Upper lobe of left lung (tissue), 6 donors: ENCODE results near the gene MACROD2. TPM values are rescaled to one million over a fixed set of nuclear protein-coding genes. Genes with fewer than 3 reads are reported as not detected.
"Not testable (repeated sequence)": the region's sequence is repeated elsewhere in the genome, so short reads cannot be mapped to it uniquely, and the experiment has no call there.

Source experiments
- ATAC-seq, 2 donors: fragments of 200-7000 bp; cut with Tn5 transposase; one replicate each; pipeline ENCODE4 v1.9.1; 2022; ENCODE audit warnings: mild to moderate bottlenecking in 2 of 2, moderate library complexity in 2 of 2; ENCODE audit not compliant: low FRiP score in 2 of 2
- DNase-seq, 2 donors: peaks; one replicate each; pipeline ENCODE4 v3.0.0-alpha.2; 2019 to 2020
- H3K27ac ChIP-seq, 4 donors: fragments of 200-600 bp; sonication (generic); one replicate each; pipeline ENCODE4 v1.5.1; 2016 to 2019
- H3K27me3 ChIP-seq, 4 donors: fragments of 200-600 bp; sonication (generic); one replicate each; pipeline ENCODE4 v1.5.1; 2017 to 2019
- H3K36me3 ChIP-seq, 4 donors: fragments of 200-600 bp; sonication (generic); one replicate each; pipeline ENCODE4 v1.5.1; 2016 to 2019
- H3K4me1 ChIP-seq, 4 donors: fragments of 200-600 bp; sonication (generic); one replicate each; pipeline ENCODE4 v1.5.1; 2018 to 2019
- H3K4me3 ChIP-seq, 4 donors: fragments of 200-600 bp; sonication (generic); one replicate each; pipeline ENCODE4 v1.5.1; 2017 to 2019; ENCODE audit warnings: mild to moderate bottlenecking in 2 of 4, moderate library complexity in 1 of 4
- H3K9me3 ChIP-seq, 4 donors: fragments of 200-600 bp; sonication (generic); one replicate each; pipeline ENCODE4 v1.5.1; 2018 to 2019
- EP300 ChIP-seq, 4 donors: sonication (generic); formaldehyde crosslinking; IDR thresholded peaks; one replicate each; pipeline ENCODE4 v1.5.1; 2017; ENCODE audit warnings: antibody characterized with exemption in 4 of 4, control low read depth in 2 of 4
- POLR2A ChIP-seq, 4 donors: fragments of 450-650 bp; IDR thresholded peaks; one replicate each; pipeline ENCODE4 v1.5.1; 2016 to 2017; ENCODE audit warnings: antibody characterized with exemption in 4 of 4, mild to moderate bottlenecking in 2 of 4
- POLR2AphosphoS5 ChIP-seq, 2 donors: sonication (generic); formaldehyde crosslinking; IDR thresholded peaks; one replicate each; pipeline ENCODE4 v1.5.1; 2017; ENCODE audit warnings: antibody characterized with exemption in 2 of 2
- WGBS, 2 donors: methylation state at CpG; one replicate each; pipeline ENCODE4 v1.1.5; 2017 to 2018; 5-methylcytosine and 5-hydroxymethylcytosine counted together
- total RNA-seq, 6 donors: library from RNA; depleted of rRNA in 4 of 6; stranded (reverse); fragments of >200 nt in 4 of 6; gene quantifications; one replicate each; pipeline versions ENCODE4 v1.1.0 to v1.2.1, GENCODE V29; 2016 to 2021
- TF ChIP-seq, protein P1 (sequence below), 6 experiments: fragments of 450-650 bp in 4 of 6; fragments of 200-600 bp in 2 of 6; sonication (generic) in 2 of 6; IDR thresholded peaks; one replicate each; pipeline ENCODE4 v1.5.1; 2016 to 2019; ENCODE audit warnings: antibody characterized with exemption in 6 of 6
- donor health status: DM: no; HTN: no; CAD: no; lungs with moderate emphysema.
- donor health status: DM: no; HTN: yes; CAD: no; lungs with severe emphysema.

Gene MACROD2
- total RNA-seq, 6 donors from 2014 or later: 20.7 to 84.3 (median 36.3) TPM

DNA sequence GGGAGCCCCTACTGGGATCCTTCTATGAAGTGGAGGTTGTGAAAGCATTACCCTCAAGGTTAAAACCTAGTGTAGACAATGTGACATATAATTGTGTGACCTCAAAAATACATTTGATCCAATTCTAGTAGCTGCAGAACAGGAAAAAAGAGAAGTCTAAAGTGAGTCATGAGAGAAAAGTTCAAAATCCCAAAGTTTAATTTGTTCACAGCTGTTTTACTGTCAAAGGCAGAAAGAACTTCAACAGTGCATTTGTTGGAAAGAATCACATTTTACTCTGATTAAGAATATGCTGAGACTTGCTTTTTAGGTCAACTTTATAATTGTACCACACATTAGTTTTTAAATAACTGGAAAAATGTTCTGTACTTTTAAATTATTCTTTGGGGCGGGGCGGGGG lies 1369.5 kb downstream of the MACROD2 start:
- ATAC-seq (no peak), DNase-seq (no peak)
- WGBS, 2 donors: 85 to 92% methylated on average over 2 of the region's 2 CpGs
- no peak overlapping the region for H3K4me3 ChIP-seq
- H3K9me3 ChIP-seq: no peaks in the 10 kb centered on the region
- H3K27me3 ChIP-seq: no peaks in the 10 kb centered on the region
- TF ChIP-seq POLR2A (IDR thresholded peaks at IDR 0.05) (no peak), POLR2AphosphoS5 (IDR thresholded peaks at IDR 0.05) (no peak)
- TF ChIP-seq, protein P1, sequence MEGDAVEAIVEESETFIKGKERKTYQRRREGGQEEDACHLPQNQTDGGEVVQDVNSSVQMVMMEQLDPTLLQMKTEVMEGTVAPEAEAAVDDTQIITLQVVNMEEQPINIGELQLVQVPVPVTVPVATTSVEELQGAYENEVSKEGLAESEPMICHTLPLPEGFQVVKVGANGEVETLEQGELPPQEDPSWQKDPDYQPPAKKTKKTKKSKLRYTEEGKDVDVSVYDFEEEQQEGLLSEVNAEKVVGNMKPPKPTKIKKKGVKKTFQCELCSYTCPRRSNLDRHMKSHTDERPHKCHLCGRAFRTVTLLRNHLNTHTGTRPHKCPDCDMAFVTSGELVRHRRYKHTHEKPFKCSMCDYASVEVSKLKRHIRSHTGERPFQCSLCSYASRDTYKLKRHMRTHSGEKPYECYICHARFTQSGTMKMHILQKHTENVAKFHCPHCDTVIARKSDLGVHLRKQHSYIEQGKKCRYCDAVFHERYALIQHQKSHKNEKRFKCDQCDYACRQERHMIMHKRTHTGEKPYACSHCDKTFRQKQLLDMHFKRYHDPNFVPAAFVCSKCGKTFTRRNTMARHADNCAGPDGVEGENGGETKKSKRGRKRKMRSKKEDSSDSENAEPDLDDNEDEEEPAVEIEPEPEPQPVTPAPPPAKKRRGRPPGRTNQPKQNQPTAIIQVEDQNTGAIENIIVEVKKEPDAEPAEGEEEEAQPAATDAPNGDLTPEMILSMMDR (IDR thresholded peaks at IDR 0.05): no peak
- no peak overlapping the region for H3K27ac ChIP-seq
- H3K4me1 ChIP-seq: no peaks in the 10 kb centered on the region
- H3K36me3 ChIP-seq: no peaks in the 10 kb centered on the region

DNA sequence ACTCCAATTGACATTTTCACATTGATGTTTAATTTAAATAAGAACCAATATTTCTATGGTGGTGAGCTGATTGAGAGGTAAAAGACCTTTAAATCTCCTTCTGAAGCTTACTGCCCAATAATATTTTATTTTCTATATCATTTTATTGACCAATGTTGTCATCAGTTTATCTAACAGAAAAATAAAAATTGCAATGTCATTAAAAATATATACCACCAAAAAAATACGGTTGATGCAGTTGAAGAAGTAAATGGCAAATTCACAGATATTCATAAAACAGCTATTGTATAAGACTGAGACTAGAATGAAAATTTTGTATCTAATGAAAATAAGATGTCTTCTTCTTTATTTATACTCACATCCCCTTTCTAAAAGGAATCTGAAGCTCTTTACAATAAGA lies 1375.1 kb downstream of the MACROD2 start:
- no peaks in the 10 kb centered on the region for H3K27me3 ChIP-seq
- 97% methylated on average over 1 of the region's 1 CpG for WGBS, 2 donors
- no peak overlapping the region for H3K27ac ChIP-seq
- H3K4me3 ChIP-seq: no peak overlapping the region
- no peaks in the 10 kb centered on the region for H3K9me3 ChIP-seq
- H3K4me1 ChIP-seq: no peaks in the 10 kb centered on the region
- ATAC-seq: no peak
- DNase-seq: no peak
- TF ChIP-seq POLR2A (IDR thresholded peaks at IDR 0.05) (no peak), POLR2AphosphoS5 (IDR thresholded peaks at IDR 0.05) (no peak), EP300 (IDR thresholded peaks at IDR 0.05) (no peak)
- TF ChIP-seq, protein P1 (IDR thresholded peaks at IDR 0.05): no peak
- H3K36me3 ChIP-seq: no peaks in the 10 kb centered on the region

DNA sequence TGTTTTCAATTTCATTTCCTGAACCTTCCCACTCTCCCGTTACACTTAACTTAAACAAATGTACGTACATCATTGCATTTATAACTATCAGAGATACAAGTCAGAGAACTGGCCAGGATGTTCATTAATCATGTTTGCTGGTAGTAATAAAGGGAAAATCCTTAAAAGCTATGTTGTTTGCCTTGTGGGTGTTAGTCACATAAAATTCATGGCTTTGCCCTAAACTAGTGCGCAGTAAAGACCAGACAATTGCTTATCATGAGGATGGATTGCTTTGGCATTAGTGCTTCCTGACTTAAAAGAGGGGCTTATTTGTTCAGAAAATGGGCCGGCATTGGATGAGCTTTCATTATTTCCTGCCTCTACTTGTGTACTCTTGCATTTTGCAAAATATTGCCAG lies 1379.4 kb downstream of the MACROD2 start:
- 54 to 60% methylated on average over 4 of the region's 4 CpGs for WGBS, 2 donors

DNA sequence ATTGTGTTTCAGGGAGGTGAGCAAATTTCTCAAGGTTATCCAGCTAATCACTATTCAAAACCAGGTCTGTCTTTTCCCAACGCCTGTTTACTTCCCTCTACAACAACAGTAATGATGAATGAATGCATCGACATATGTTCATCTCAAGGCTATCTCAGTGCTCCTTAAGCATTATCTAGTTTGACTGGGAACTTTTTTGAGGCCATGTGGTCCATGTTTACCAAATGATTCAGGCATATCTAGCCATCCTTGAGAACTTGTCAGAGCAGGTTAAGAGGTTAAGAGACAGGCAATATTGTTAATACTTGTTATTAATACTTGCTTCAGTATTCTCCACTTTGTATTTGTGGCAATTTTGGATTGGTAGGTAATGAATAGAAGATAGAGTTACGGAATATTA lies 1380.5 kb downstream of the MACROD2 start:
- H3K36me3 ChIP-seq: no peaks in the 10 kb centered on the region
- H3K9me3 ChIP-seq: no peaks in the 10 kb centered on the region
- ATAC-seq (no peak), DNase-seq (no peak)
- no peaks in the 10 kb centered on the region for H3K27me3 ChIP-seq
- H3K4me3 ChIP-seq: no peak overlapping the region
- H3K4me1 ChIP-seq: no peaks in the 10 kb centered on the region
- TF ChIP-seq POLR2AphosphoS5 (IDR thresholded peaks at IDR 0.05): no peak
- TF ChIP-seq, protein P1 (IDR thresholded peaks at IDR 0.05): no peak
- H3K27ac ChIP-seq: no peak overlapping the region
- WGBS, 2 donors: 71 to 73% methylated on average over 3 of the region's 3 CpGs

More for the DNA sequence above, 1379.4 kb downstream of the MACROD2 start:
- Histone ChIP-seq H3K36me3 (no peaks in the 10 kb centered on the region), H3K9me3 (no peaks in the 10 kb centered on the region), H3K27ac (no peak overlapping the region), H3K27me3 (no peaks in the 10 kb centered on the region), H3K4me1 (no peaks in the 10 kb centered on the region), H3K4me3 (no peak overlapping the region)
- no peak for ATAC-seq
- no peak for TF ChIP-seq POLR2A (IDR thresholded peaks at IDR 0.05)
- DNase-seq: no peak

DNA sequence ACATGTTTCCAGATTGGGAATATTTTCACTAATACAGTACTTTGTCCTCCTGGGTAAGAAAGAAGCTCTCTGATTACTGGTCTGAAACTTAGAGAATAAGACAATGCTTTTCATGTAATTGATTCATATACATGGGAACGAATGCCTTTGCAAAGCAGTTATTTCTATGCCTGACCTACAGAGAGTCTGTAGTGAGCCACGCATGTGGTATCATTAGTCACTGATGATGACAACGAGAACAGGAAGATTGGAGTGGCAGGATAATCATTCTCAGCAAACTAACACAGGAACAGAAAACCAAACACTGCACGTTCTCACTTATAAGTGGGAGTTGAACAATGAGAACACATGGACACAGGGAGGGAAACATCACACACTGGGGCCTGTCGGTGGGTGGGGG lies 1382.3 kb downstream of the MACROD2 start:
- not testable (repeated sequence) for H3K4me3 ChIP-seq, H3K27me3 ChIP-seq, ATAC-seq, H3K36me3 ChIP-seq, H3K4me1 ChIP-seq, DNase-seq, H3K9me3 ChIP-seq, H3K27ac ChIP-seq
- 42 to 49% methylated on average over 5 of the region's 5 CpGs for WGBS, 2 donors

DNA sequence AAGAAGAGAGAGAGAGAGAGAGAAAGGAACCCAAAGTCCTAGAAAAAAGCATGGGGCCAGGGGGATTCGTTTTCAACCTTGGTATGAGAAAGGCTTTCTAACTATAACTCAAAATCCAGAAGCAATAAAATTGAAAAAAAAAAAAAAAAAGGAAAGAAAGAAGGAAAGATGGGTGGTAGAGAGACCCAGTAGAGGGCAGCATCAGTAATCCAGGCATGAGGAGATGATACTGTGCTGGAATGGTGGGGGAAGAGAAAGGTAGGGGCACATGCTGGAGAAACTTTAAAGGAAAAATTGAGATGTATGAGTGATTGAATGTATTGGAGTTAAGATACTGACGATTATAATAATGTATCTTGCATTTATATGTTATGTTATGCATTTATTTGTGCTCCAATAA lies 1382.8 kb downstream of the MACROD2 start:
- no peaks in the 10 kb centered on the region for H3K4me1 ChIP-seq
- DNase-seq (no peak), ATAC-seq (no peak)
- no peaks in the 10 kb centered on the region for H3K9me3 ChIP-seq
- H3K36me3 ChIP-seq: no peaks in the 10 kb centered on the region
- no peak overlapping the region for H3K4me3 ChIP-seq
- H3K27me3 ChIP-seq: no peaks in the 10 kb centered on the region
- H3K27ac ChIP-seq: no peak overlapping the region
- 45 to 54% methylated on average over 2 of the region's 2 CpGs for WGBS, 2 donors
- TF ChIP-seq POLR2AphosphoS5 (IDR thresholded peaks at IDR 0.05) (no peak), EP300 (IDR thresholded peaks at IDR 0.05) (no peak), POLR2A (IDR thresholded peaks at IDR 0.05) (no peak)
- TF ChIP-seq, protein P1 (IDR thresholded peaks at IDR 0.05): no peak
